ENCODE data around the gene PPM1M. TPM values are rescaled to one million over a fixed set of nuclear protein-coding genes. Genes with fewer than 3 reads are reported as not detected.
A peak's percentile ranks its signal among the peaks of the same experiment; 100 is the strongest.

Gene PPM1M
- total RNA-seq, 1 donor from 2014 or later, result 53.4 TPM

GRCh38 chr3:52234516-52235447 lies 10.8 kb upstream of the PPM1M start:
- intact Hi-C loops (cut with DNase I), result loop anchor here (10.0 kb wide), 1 partner anchor 100 kb away; no protein-coding TSS in a partner anchor
- Histone ChIP-seq H3K9me3 (no peaks in the 10 kb centered on the region), H3K4me1 (peaks cover 47% of the 10 kb centered on the region), H3K27me3 (ENCODE audit: low read depth) (no peaks in the 10 kb centered on the region), H3K4me3 (no peak overlapping the region), H3K27ac (no peak overlapping the region), H3K36me3 (peaks cover 49% of the 10 kb centered on the region)
- TF ChIP-seq, protein P1, sequence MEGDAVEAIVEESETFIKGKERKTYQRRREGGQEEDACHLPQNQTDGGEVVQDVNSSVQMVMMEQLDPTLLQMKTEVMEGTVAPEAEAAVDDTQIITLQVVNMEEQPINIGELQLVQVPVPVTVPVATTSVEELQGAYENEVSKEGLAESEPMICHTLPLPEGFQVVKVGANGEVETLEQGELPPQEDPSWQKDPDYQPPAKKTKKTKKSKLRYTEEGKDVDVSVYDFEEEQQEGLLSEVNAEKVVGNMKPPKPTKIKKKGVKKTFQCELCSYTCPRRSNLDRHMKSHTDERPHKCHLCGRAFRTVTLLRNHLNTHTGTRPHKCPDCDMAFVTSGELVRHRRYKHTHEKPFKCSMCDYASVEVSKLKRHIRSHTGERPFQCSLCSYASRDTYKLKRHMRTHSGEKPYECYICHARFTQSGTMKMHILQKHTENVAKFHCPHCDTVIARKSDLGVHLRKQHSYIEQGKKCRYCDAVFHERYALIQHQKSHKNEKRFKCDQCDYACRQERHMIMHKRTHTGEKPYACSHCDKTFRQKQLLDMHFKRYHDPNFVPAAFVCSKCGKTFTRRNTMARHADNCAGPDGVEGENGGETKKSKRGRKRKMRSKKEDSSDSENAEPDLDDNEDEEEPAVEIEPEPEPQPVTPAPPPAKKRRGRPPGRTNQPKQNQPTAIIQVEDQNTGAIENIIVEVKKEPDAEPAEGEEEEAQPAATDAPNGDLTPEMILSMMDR (IDR thresholded peaks at IDR 0.05), result no peak
- ATAC-seq (no peak), DNase-seq (peak; percentile 35)

- Histone ChIP-seq H3K27me3 (ENCODE audit: low read depth) (no peaks in the 10 kb centered on the region), H3K9me3 (no peaks in the 10 kb centered on the region), H3K4me1 (peaks cover 61% of the 10 kb centered on the region), H3K27ac (peak overlapping the region; percentile 93), H3K4me3 (no peak overlapping the region), H3K36me3 (peaks cover 32% of the 10 kb centered on the region)
- ATAC-seq, result no peak
- DNase-seq, result peak; percentile 26
- intact Hi-C loops (cut with DNase I), result loop anchor here (10.0 kb wide), 1 partner anchor 98 kb away; no protein-coding TSS in a partner anchor
- TF ChIP-seq, protein P1 (IDR thresholded peaks at IDR 0.05), result no peak
Measured at GRCh38 chr3:52236424-52236886, 9.1 kb upstream of the PPM1M start.

- Histone ChIP-seq H3K9me3 (no peaks in the 10 kb centered on the region), H3K36me3 (peaks cover 26% of the 10 kb centered on the region), H3K27me3 (ENCODE audit: low read depth) (no peaks in the 10 kb centered on the region), H3K27ac (peak overlapping the region; percentile 93), H3K4me1 (peaks cover 55% of the 10 kb centered on the region), H3K4me3 (peak overlapping the region; percentile 99)
- DNase-seq (peak; percentile 34), ATAC-seq (no peak)
- intact Hi-C loops (cut with DNase I), result loop anchor here (10.0 kb wide), 1 partner anchor 98 kb away; no protein-coding TSS in a partner anchor
- TF ChIP-seq, protein P1 (IDR thresholded peaks at IDR 0.05), result no peak
Measured at GRCh38 chr3:52237006-52237656, 8.4 kb upstream of the PPM1M start.

- DNase-seq (peak; percentile 81), ATAC-seq (peak; percentile 70 to 73)
- peaks cover 20% of the 10 kb centered on the region for H3K36me3 ChIP-seq
- no peaks in the 10 kb centered on the region for H3K27me3 ChIP-seq (ENCODE audit: low read depth)
- peaks cover 50% of the 10 kb centered on the region for H3K4me1 ChIP-seq
- TF ChIP-seq, protein P1 (IDR thresholded peaks at IDR 0.05), result no peak
- intact Hi-C loops (cut with DNase I), result loop anchor here (10.0 kb wide), 1 partner anchor 97 kb away; no protein-coding TSS in a partner anchor
- peak overlapping the region; percentile 93 for H3K27ac ChIP-seq
- H3K4me3 ChIP-seq, result peak overlapping the region; percentile 99
- H3K9me3 ChIP-seq, result no peaks in the 10 kb centered on the region
Measured at GRCh38 chr3:52237657-52238172, 7.8 kb upstream of the PPM1M start.

- intact Hi-C loops (cut with DNase I), result loop anchor here (10.0 kb wide), 1 partner anchor 97 kb away; no protein-coding TSS in a partner anchor
- peak; percentile 1 to 12 for ATAC-seq
- no peak for DNase-seq
Measured at GRCh38 chr3:52238193-52238760, 7.3 kb upstream of the PPM1M start.

More at GRCh38 chr3:52238193-52238760, 7.3 kb upstream of the PPM1M start:
- H3K27me3 ChIP-seq (ENCODE audit: low read depth), result no peaks in the 10 kb centered on the region
- H3K4me1 ChIP-seq, result peaks cover 50% of the 10 kb centered on the region
- H3K4me3 ChIP-seq, result peak overlapping the region; percentile 99
- peaks cover 14% of the 10 kb centered on the region for H3K36me3 ChIP-seq
- TF ChIP-seq, protein P1 (IDR thresholded peaks at IDR 0.05), result no peak
- no peaks in the 10 kb centered on the region for H3K9me3 ChIP-seq
- peak overlapping the region; percentile 93 for H3K27ac ChIP-seq

Measured in lower lobe of right lung (tissue), 2 donors.